NCI-H345 treated with DMSO at 0.1 percent for 48 hours (cell line): ENCODE data around the gene RYR1.
"Not testable (repeated sequence)": the region's sequence is repeated elsewhere in the genome, so short reads cannot be mapped to it uniquely, and the experiment has no call there.

Experiments
- DNase-seq: peaks from one replicate; lab custom pipeline; 2025; ENCODE audit not compliant: unreplicated experiment; lab: John Stamatoyannopoulos, UW

Gene RYR1

DNA sequence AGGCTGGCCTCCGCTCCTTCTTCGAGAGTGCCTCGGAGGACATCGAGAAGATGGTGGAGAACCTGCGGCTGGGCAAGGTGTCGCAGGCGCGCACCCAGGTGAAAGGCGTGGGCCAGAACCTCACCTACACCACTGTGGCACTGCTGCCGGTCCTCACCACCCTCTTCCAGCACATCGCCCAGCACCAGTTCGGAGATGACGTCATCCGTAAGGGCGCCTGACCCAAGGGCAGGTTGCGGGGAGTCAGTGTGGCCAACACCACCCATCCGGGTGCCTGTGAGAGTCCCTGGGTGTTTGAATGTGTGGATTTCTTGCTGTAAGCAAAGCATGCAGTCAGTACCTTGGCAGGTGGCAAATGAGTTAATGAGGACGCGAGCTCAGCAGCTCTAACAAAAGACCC is 78.8 kb downstream of the RYR1 start:
- DNase-seq = no peak

DNA sequence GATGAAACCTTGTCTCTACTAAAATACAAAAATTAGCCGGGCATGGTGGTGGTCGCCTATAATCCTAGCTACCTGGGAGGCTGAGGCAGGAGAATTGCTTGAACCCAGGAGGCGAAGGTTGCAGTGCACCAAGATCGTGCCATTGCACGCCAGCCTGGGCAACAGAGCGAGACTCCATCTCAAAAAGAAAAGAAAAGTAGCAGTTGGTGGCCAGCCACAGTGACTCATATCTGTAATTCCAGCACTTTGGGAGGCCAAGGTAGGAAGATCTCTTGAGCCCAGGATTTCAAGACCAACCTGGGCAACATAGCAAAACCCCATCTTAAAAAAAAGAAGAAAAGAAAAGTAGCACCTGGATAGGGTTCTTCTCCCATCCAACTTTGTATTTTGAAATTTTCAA is 79.7 kb downstream of the RYR1 start:
- not testable (repeated sequence) for DNase-seq

- no peak for DNase-seq
These were observed 80.3 kb downstream of the RYR1 start for GRCh38 chr19:38513762-38514167.

- peak; percentile 54 for DNase-seq
These were observed 81.5 kb downstream of the RYR1 start for GRCh38 chr19:38514812-38515633.

DNA sequence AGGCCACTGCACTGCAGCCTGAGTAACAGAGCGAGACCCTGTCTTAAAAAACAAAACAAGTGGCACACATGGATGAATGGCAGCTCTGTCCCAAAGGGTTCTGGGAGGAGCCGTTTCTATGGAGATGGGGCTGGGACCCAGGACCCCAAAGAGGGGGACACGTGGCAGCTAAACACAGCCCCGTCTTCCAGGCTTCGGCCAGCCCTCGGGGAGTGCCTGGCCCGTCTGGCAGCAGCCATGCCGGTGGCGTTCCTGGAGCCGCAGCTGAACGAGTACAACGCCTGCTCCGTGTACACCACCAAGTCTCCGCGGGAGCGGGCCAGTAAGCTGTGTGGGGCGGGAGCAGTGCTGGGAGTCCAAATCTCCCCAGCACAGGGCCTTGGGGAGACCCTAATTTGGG is 82.4 kb downstream of the RYR1 start:
- DNase-seq = no peak

DNA sequence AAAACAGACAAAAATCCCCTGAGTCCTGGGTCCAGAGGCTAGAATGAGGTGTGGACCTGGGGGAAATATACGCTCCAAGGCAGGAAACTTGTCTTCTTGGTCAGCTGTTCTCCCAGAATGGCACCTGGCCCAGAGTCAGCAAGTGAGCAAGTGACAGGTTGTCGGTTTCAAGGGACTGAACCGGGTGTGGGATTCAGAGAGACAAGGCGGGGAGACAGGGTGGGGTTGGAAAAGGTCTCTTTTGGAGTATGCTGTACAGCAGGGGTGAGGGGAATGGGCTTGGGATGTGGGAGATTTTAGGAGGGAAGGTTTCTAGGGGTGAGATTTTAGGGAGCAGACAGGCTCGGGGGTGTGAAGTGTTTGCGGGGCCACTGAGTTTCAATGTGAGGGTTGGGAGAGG is 83.3 kb downstream of the RYR1 start:
- DNase-seq = no peak

GRCh38 chr19:38517321-38517720 is 83.8 kb downstream of the RYR1 start:
- no peak for DNase-seq

- DNase-seq = not testable (repeated sequence)
These were observed 84.5 kb downstream of the RYR1 start for GRCh38 chr19:38517980-38518379.

- no peak for DNase-seq
These were observed 85.7 kb downstream of the RYR1 start for GRCh38 chr19:38519168-38519567.

GRCh38 chr19:38519988-38520387 is 86.5 kb downstream of the RYR1 start:
- DNase-seq = no peak

DNA sequence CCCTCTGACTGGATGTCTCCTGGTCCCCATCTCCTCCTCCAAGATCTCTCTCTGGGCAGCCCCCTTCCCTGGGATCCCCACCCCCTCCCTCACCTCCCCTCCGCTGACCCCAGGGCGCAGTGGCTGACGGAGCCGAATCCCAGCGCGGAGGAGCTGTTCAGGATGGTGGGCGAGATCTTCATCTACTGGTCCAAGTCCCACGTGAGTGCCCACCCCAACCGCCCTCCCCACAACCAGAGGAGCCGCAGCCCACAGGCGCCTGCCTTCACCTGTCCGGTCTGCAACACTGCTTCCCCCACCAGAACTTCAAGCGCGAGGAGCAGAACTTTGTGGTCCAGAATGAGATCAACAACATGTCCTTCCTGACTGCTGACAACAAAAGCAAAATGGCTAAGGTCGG is 89.4 kb downstream of the RYR1 start:
- no peak for DNase-seq

DNA sequence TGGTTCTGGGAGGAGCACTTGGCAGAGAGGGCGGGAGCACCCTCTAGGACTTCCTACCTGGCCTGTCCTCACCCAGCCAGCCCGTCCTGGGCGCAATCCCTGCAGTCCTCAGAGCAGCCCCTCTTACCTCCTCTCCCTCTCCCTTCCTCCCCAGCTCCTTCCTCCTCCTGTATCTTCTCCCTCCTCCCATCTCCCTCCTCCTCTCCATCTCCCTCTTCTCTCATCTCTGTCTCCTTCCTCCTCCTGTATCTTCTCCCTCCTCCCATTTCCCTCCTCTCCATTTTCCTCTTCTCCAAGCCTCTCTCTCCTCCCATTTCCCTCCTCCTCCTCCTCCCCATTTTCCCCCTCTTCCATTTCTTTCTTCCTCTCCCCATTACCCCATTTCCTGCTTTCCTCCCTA is 89.8 kb downstream of the RYR1 start:
- no peak for DNase-seq

DNA sequence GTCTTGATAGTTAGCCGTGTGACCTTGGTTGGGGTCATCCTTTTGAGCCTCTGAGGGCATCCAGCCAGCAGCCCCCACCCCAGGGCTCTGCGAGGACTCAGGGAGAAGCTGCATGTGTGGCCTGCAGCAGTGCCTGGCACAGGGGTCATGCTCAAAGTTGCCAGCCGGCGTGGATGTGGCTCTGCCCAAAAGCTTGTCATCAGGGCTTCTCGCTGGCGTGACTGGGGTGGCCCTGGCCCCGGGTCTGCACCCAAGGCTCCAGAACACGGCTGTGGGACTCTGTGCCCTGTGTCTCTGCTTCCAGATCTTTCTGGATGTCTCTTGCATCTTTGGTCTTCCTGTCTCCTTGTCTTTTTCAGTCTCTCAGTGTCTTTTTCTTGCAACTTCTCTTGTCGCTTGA is 90.9 kb downstream of the RYR1 start:
- DNase-seq = no peak

DNA sequence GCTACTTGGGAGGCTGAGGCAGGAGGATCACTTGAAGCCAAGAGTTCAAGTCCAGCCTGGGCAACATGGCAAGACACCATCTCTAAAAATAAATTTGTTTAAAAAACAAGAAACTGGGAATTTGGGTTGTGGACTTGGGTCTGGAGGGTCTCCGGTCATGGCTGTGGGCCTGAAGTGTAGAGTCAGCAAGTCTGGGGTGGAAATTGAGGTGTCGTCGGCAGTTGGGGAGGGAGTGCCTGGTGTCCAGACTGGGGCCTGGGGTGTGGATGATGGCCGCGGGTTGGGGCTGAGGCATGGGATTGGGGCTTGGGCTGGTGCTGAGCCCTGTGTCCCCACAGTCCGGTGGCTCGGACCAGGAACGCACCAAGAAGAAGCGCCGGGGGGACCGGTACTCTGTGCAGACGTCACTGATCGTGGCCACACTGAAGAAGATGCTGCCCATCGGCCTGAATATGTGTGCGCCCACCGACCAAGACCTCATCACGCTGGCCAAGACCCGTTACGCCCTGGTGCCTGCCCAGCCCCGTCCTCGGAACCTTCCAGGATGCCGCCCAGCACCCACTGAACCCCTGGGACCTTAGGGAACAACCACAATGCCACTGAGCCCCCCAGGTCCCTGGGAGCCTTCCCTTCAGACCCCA is 91.6 kb downstream of the RYR1 start:
- DNase-seq = no peak

DNA sequence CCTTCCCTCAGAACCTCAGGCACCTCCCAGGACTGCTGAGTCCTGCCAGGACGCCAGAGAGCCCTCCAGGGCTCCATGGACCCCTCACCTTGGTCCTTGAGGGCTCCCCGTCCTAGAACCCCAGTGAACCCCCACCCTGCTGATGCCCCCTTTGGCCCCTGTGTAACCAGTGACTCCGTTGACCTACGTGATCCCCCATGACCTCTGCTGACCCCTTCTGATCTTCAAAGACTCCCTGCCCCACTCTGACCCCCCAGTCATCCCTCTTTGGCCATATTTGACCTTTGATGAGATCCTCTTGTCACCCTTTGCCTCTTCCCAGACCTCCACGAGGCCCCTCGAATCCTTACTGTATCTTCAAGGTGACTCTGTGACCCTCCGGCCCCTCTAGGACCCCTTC is 92.9 kb downstream of the RYR1 start:
- no peak for DNase-seq

- no peak for DNase-seq
These were observed 94.1 kb downstream of the RYR1 start for GRCh38 chr19:38527466-38528136.

DNA sequence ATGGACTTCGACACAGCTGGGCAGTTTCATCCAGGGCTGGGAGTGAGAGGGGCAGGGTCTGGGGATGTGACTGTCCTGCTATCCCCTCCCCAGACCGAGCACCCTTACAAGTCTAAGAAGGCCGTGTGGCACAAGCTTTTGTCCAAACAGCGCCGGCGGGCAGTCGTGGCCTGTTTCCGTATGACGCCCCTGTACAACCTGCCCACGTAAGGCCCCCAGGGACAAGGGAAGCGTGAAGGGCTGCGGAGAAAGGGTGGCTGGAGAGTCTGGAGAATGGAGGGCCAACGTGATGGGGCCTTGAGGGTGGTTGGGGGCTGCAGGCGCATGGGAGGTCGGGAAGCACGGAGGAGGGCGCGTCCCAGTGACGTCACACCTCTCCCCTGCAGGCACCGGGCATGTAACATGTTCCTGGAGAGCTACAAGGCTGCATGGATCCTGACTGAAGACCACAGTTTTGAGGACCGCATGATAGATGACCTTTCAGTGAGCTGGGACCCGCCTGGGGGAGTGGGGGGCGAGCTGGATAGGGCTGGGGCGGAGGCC is 94.8 kb downstream of the RYR1 start:
- no peak for DNase-seq

- DNase-seq = no peak
These were observed 95.4 kb downstream of the RYR1 start for GRCh38 chr19:38528931-38529330.

DNA sequence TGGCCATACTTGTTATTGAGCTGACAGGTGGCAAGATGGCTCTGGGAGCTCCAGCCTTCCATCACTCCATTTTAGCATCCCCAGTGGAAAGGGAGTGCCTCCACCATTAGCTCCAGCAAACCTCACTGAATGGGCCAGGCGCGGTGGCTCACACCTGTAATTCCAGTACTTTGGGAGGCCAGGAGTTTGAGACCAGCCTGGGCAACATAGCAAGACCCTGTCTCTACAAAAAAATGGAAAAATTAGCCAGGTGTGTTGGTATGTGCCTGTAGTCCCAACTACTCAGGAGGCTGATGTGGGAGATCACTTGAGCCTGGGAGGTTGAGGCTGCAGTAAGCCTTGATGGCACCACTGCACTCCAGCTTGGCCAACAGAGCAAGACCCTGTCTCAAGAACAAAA is 98.0 kb downstream of the RYR1 start:
- no peak for DNase-seq

DNA sequence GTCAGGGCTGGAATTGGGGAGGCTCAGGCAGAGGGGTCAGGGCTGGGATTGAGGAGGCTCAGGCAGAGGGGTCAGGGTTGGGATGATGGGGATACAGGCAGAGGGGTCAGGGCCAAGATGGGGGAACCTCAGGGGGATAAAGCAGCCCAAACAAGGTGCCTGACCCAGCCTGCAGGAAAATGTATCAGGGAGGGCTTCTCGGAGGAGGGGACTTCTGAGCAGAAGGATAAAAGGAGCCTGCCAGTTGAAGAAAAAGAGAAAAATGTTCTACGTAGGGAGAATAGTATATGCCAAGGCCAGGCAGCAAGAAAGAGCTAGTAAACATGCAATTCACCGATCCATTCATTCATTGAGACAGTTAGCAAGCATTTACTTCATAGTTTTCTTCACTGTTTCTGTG is 99.4 kb downstream of the RYR1 start:
- no peak for DNase-seq

DNA sequence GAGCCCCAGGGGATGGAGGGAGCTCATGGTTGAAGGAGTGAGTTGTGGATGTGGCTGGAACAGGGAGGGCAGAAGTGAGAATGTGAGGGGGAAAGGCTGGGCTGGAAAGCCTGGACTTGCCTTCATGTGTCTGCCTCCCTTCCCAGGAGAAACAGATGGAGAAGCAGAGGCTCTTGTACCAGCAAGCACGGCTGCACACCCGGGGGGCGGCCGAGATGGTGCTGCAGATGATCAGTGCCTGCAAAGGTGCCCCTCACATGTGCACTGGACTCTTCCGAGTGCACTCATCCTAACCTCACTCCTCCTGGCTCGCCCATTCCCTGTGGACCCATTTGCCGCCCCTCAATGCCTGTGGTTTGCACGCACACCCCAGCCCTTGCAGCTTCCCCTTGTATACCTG is 101.1 kb downstream of the RYR1 start:
- DNase-seq = no peak

DNA sequence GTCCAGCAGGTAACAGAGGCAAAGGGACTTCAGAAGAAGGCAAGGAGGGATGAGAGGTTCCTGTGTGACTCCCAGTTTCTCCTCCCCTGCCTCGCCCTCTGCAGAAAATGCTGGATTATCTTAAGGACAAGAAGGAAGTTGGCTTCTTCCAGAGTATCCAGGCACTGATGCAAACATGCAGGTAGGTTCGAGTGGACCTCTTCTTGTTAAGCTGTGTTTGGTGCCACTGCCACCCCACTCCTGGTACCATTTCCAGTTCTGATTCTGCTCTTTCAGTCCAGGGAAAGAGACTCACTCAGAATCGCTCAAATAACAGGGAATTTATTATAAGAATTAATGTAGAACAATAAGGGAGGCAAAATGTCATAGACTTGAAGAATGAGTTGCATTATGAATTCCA is 101.7 kb downstream of the RYR1 start:
- DNase-seq = no peak
